Uterus (tissue), 2 donors: Measurements from ENCODE around the gene TMEM125.

Experiments
- CTCF ChIP-seq, 4 experiments: fragments of 200-600 bp in 2 of 4; fragments of 450-650 bp in 2 of 4; sonication (generic) in 2 of 4; IDR thresholded peaks; one replicate each; pipeline ENCODE4 v1.5.1; 2016 to 2019; ENCODE audit warnings: antibody characterized with exemption in 4 of 4, mild to moderate bottlenecking in 2 of 4, moderate library complexity in 1 of 4
- POLR2A ChIP-seq, 2 donors: fragments of 450-650 bp; IDR thresholded peaks; one replicate each; pipeline ENCODE4 v1.6.1; 2016; ENCODE audit warnings: antibody characterized with exemption in 2 of 2, mild to moderate bottlenecking in 1 of 2, moderate library complexity in 1 of 2

- TF ChIP-seq CTCF (IDR thresholded peaks at IDR 0.05) (no peak), POLR2A (IDR thresholded peaks at IDR 0.05) (no peak)
Observed at GRCh38 chr1:43307458-43308158, 37.8 kb downstream of the TMEM125 start.
